GM23338 (cell line): Measurements from ENCODE around the gene PHYKPL. TPM values are rescaled to one million over a fixed set of nuclear protein-coding genes. Genes with fewer than 3 reads are reported as not detected.

Source experiments
- ATAC-seq: fragments of 200-7000 bp; cut with Tn5 transposase; 3 replicates; pipeline ENCODE4 v1.9.1; 2020
- DNase-seq: peaks from one replicate; pipeline ENCODE4 v3.0.0-alpha.2; 2015; ENCODE audit warnings: low spot score
- H2AFZ ChIP-seq: fragments of 200-600 bp; sonication (generic); 2 replicates; pipeline ENCODE4 v1.8.0; 2016; ENCODE audit warnings: antibody characterized with exemption, mild to moderate bottlenecking, moderate library complexity
- H3F3A ChIP-seq: fragments of 200-600 bp; sonication (generic); replicated peaks from 2 replicates; pipeline ENCODE4 v1.8.0; 2017; ENCODE audit warnings: antibody characterized with exemption, mixed run types, low read depth
- H3K27ac ChIP-seq: fragments of 200-600 bp; sonication (generic); 2 replicates; pipeline ENCODE4 v1.6.1; 2016; ENCODE audit warnings: low read depth
- H3K27me3 ChIP-seq: fragments of 200-600 bp; sonication (generic); 2 replicates; pipeline ENCODE4 v1.8.0; 2016; ENCODE audit warnings: mild to moderate bottlenecking, mixed run types, moderate library complexity; ENCODE audit not compliant: insufficient read depth
- H3K36me3 ChIP-seq: fragments of 200-600 bp; sonication (generic); 2 replicates; pipeline ENCODE4 v1.8.0; 2016; ENCODE audit warnings: mild to moderate bottlenecking; ENCODE audit not compliant: insufficient read depth
- H3K4me1 ChIP-seq: fragments of 200-600 bp; sonication (generic); 2 replicates; pipeline ENCODE4 v1.8.0; 2016; ENCODE audit warnings: mild to moderate bottlenecking, moderate library complexity; ENCODE audit not compliant: insufficient read depth
- H3K4me2 ChIP-seq: fragments of 200-600 bp; sonication (generic); 2 replicates; pipeline ENCODE4 v1.7.1; 2017; ENCODE audit warnings: mixed run types
- H3K4me3 ChIP-seq: fragments of 200-600 bp; sonication (generic); 2 replicates; pipeline ENCODE4 v1.6.1; 2016; ENCODE audit warnings: mixed run types
- H3K79me2 ChIP-seq: fragments of 200-600 bp; sonication (generic); replicated peaks from 2 replicates; pipeline ENCODE4 v1.8.0; 2017; ENCODE audit warnings: mild to moderate bottlenecking; ENCODE audit not compliant: insufficient read depth
- H3K9me2 ChIP-seq: fragments of 200-600 bp; sonication (generic); 2 replicates; pipeline ENCODE4 v1.8.0; 2017; ENCODE audit not compliant: insufficient read depth
- H4K20me1 ChIP-seq: fragments of 200-600 bp; sonication (generic); replicated peaks from 2 replicates; pipeline ENCODE4 v1.8.0; 2017; ENCODE audit warnings: mild to moderate bottlenecking; ENCODE audit not compliant: insufficient read depth
- H3K27ac Mint-ChIP-seq: 2 replicates; pipeline ENCODE4 v1.8.0; 2020; ENCODE audit warnings: inconsistent platforms, mild to moderate bottlenecking, moderate library complexity, mixed read lengths
- H3K27me3 Mint-ChIP-seq: 3 replicates; pipeline ENCODE4 v1.8.0; 2022; ENCODE audit warnings: low read depth, mild to moderate bottlenecking, moderate library complexity, mixed read lengths, inconsistent platforms; ENCODE audit not compliant: insufficient read depth, poor library complexity
- H3K36me3 Mint-ChIP-seq: 3 replicates; pipeline ENCODE4 v1.8.0; 2021; ENCODE audit warnings: low read depth, mild to moderate bottlenecking, inconsistent platforms, moderate library complexity, mixed read lengths
- H3K4me1 Mint-ChIP-seq: 3 replicates; pipeline ENCODE4 v1.8.0; 2020; ENCODE audit warnings: mild to moderate bottlenecking, inconsistent platforms, mixed read lengths
- H3K4me3 Mint-ChIP-seq: 3 replicates; pipeline ENCODE4 v1.8.0; 2021; ENCODE audit warnings: moderate library complexity, mild to moderate bottlenecking, inconsistent platforms, mixed read lengths
- H3K9me3 Mint-ChIP-seq: 3 replicates; pipeline ENCODE4 v1.8.0; 2020; ENCODE audit warnings: moderate library complexity, mild to moderate bottlenecking, inconsistent platforms, mixed read lengths
- CREB1 ChIP-seq: fragments of 250-450 bp; sonication (Bioruptor Pico); IDR thresholded peaks from 2 replicates; pipeline ENCODE4 v1.5.0; 2020; ENCODE audit warnings: low read depth, mild to moderate bottlenecking, moderate library complexity
- ETS1 ChIP-seq: IDR thresholded peaks from 2 replicates; pipeline ENCODE4 v1.6.1; 2016; ENCODE audit warnings: antibody characterized with exemption
- EZH2 ChIP-seq: fragments of 200-600 bp; sonication (generic); IDR thresholded peaks from one replicate; pipeline ENCODE4 v1.8.0; 2017; ENCODE audit warnings: antibody characterized with exemption, mild to moderate bottlenecking, low read depth; ENCODE audit not compliant: unreplicated experiment
- EZH2phosphoT487 ChIP-seq: fragments of 200-600 bp; sonication (generic); IDR thresholded peaks from one replicate; pipeline ENCODE4 v1.8.1; 2018; ENCODE audit warnings: antibody characterized with exemption; ENCODE audit not compliant: unreplicated experiment
- NANOG ChIP-seq: IDR thresholded peaks from 2 replicates; pipeline ENCODE4 v1.6.1; 2016; ENCODE audit warnings: antibody characterized with exemption, borderline replicate concordance
- ZNF114 ChIP-seq: fragments of 250-450 bp; sonication (Bioruptor Pico); IDR thresholded peaks from 2 replicates; pipeline ENCODE4 v1.5.0; 2020; ENCODE audit warnings: mild to moderate bottlenecking, moderate library complexity
- ZNF331 ChIP-seq: fragments of 250-450 bp; sonication (Bioruptor Pico); IDR thresholded peaks from 2 replicates; pipeline ENCODE4 v1.5.0; 2020; ENCODE audit warnings: low read depth, mild to moderate bottlenecking, moderate library complexity
- polyA plus RNA-seq: library from polyadenylated mRNA; unstranded; fragments of >200 nt; fragmentation: Nextera tagmentation; extraction: Ambion mirVana; gene quantifications from 2 replicates; pipeline ENCODE4 v1.2.1, GENCODE V29; 2016
- total RNA-seq: library from RNA; depleted of rRNA; stranded (reverse); fragments of >200 nt; shearing (Covaris generic); gene quantifications from 2 replicates; pipeline ENCODE4 v1.2.3, GENCODE V29; 2014
- TF ChIP-seq, protein P1 (sequence below): IDR thresholded peaks from one replicate; pipeline ENCODE4 v1.6.1; 2018; ENCODE audit warnings: antibody characterized with exemption; ENCODE audit not compliant: unreplicated experiment
- TF ChIP-seq, protein P2 (sequence below), 2 experiments: fragments of 200-600 bp in 1 of 2; sonication (generic) in 1 of 2; conservative IDR thresholded peaks; 2 replicates each; pipeline versions ENCODE4 v1.5.1 to v1.6.1; 2016 to 2017; ENCODE audit warnings: antibody characterized with exemption in 2 of 2, low read depth in 2 of 2, mild to moderate bottlenecking in 2 of 2, moderate library complexity in 1 of 2

Gene PHYKPL
- total and polyA plus RNA-seq, 2 experiments from 2014 or later: 15.9 to 20.8 TPM

DNA sequence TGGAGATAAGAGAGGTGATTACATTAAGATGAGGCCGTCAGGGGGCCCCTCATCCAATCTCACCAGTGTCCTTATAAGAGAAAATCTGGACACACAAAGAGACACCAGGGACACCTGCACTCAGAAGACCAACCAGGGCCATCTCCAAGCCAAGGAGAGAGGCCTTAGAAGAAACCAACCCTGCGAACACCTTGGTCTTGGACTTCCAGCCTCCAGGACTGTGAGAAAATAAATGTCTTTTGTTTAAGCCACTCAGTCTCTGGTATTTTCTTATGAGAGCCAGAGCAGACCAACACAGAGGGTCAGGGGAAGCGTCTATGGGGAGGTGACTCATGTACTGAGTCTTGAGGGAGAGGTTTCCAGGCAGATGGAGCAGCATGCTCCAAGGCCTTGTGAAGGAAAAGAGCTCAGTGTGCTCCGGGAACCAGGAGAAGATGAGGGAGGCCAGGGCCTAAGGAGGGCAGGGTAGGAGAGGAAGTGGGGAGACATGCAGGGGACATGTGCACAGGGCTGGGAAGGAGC is 5.4 kb downstream of the PHYKPL start:
- TF ChIP-seq ZNF331 (CRISPR knock-in tag): no peak
- TF ChIP-seq, protein P1, sequence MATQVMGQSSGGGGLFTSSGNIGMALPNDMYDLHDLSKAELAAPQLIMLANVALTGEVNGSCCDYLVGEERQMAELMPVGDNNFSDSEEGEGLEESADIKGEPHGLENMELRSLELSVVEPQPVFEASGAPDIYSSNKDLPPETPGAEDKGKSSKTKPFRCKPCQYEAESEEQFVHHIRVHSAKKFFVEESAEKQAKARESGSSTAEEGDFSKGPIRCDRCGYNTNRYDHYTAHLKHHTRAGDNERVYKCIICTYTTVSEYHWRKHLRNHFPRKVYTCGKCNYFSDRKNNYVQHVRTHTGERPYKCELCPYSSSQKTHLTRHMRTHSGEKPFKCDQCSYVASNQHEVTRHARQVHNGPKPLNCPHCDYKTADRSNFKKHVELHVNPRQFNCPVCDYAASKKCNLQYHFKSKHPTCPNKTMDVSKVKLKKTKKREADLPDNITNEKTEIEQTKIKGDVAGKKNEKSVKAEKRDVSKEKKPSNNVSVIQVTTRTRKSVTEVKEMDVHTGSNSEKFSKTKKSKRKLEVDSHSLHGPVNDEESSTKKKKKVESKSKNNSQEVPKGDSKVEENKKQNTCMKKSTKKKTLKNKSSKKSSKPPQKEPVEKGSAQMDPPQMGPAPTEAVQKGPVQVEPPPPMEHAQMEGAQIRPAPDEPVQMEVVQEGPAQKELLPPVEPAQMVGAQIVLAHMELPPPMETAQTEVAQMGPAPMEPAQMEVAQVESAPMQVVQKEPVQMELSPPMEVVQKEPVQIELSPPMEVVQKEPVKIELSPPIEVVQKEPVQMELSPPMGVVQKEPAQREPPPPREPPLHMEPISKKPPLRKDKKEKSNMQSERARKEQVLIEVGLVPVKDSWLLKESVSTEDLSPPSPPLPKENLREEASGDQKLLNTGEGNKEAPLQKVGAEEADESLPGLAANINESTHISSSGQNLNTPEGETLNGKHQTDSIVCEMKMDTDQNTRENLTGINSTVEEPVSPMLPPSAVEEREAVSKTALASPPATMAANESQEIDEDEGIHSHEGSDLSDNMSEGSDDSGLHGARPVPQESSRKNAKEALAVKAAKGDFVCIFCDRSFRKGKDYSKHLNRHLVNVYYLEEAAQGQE: no peak
- H4K20me1 ChIP-seq: peaks cover 6% of the 10 kb centered on the region; the same call in 1 of the 2 replicates
- Mint-ChIP-seq H3K4me3 (no peak overlapping the region), H3K27ac (no peak overlapping the region), H3K36me3 (peaks cover 59% of the 10 kb centered on the region), H3K9me3 (no peaks in the 10 kb centered on the region; the same call in 2 of the 3 replicates), H3K27me3 (peaks cover 14% of the 10 kb centered on the region), H3K4me1 (peaks cover 34% of the 10 kb centered on the region)
- H2AFZ ChIP-seq: no peak overlapping the region
- DNase-seq (no peak), ATAC-seq (no peak)
- H3K4me1 ChIP-seq: peaks cover 24% of the 10 kb centered on the region; the same call in 1 of the 2 replicates
- H3K27ac ChIP-seq: no peak overlapping the region
- peaks cover 13% of the 10 kb centered on the region; the same call in 1 of the 2 replicates for H3K79me2 ChIP-seq
- no peak overlapping the region for H3K4me2 ChIP-seq
- H3K9me2 ChIP-seq: no peaks in the 10 kb centered on the region
- 0 out of 2 replicates have a peak, but pooled peaks cover 3% of the 10 kb centered on the region for H3F3A ChIP-seq
- H3K27me3 ChIP-seq: no peaks in the 10 kb centered on the region
- peaks cover 9% of the 10 kb centered on the region for H3K36me3 ChIP-seq
- H3K4me3 ChIP-seq: no peak overlapping the region

- DNase-seq: no peak
- Histone ChIP-seq H3K4me2 (no peak overlapping the region), H2AFZ (no peak overlapping the region), H4K20me1 (peaks cover 9% of the 10 kb centered on the region; the same call in 1 of the 2 replicates), H3K27ac (no peak overlapping the region), H3K27me3 (no peaks in the 10 kb centered on the region), H3F3A (no peaks in the 10 kb centered on the region), H3K79me2 (no peaks in the 10 kb centered on the region; the same call in 1 of the 2 replicates), H3K4me3 (no peak overlapping the region), H3K4me1 (peaks cover 15% of the 10 kb centered on the region; the same call in 1 of the 2 replicates), H3K36me3 (peaks cover 13% of the 10 kb centered on the region), H3K9me2 (no peaks in the 10 kb centered on the region)
- peaks cover 7% of the 10 kb centered on the region for H3K27me3 Mint-ChIP-seq
- no peak overlapping the region for H3K4me3 Mint-ChIP-seq
- ATAC-seq: no peak
- H3K4me1 Mint-ChIP-seq: peaks cover 18% of the 10 kb centered on the region
- H3K36me3 Mint-ChIP-seq: peaks cover 59% of the 10 kb centered on the region
- no peak overlapping the region for H3K27ac Mint-ChIP-seq
- no peaks in the 10 kb centered on the region; the same call in 2 of the 3 replicates for H3K9me3 Mint-ChIP-seq
- TF ChIP-seq CREB1 (no peak), ETS1 (no peak), NANOG (no peak), EZH2phosphoT487 (no peak), EZH2 (no peak), ZNF114 (no peak)
- TF ChIP-seq, protein P1: no peak
- TF ChIP-seq, protein P2, sequence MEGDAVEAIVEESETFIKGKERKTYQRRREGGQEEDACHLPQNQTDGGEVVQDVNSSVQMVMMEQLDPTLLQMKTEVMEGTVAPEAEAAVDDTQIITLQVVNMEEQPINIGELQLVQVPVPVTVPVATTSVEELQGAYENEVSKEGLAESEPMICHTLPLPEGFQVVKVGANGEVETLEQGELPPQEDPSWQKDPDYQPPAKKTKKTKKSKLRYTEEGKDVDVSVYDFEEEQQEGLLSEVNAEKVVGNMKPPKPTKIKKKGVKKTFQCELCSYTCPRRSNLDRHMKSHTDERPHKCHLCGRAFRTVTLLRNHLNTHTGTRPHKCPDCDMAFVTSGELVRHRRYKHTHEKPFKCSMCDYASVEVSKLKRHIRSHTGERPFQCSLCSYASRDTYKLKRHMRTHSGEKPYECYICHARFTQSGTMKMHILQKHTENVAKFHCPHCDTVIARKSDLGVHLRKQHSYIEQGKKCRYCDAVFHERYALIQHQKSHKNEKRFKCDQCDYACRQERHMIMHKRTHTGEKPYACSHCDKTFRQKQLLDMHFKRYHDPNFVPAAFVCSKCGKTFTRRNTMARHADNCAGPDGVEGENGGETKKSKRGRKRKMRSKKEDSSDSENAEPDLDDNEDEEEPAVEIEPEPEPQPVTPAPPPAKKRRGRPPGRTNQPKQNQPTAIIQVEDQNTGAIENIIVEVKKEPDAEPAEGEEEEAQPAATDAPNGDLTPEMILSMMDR (conservative IDR thresholded peaks at IDR 0.05; ENCODE audit: low read depth in 2 of 2): no peak
These were observed 7.4 kb downstream of the PHYKPL start for GRCh38 chr5:178225174-178225573.
